Stimulated activated naive B cell treated with anti-CD40 and anti-IgM and Interleukin-4, amounts not matched to agents 10 μg/mL and 1 μg/mL and 100 μg/mL, for 72 hours (primary cell): ENCODE data around the gene SRSF9.
"Not testable (repeated sequence)": the region's sequence is repeated elsewhere in the genome, so short reads cannot be mapped to it uniquely, and the experiment has no call there.

Experiments
- ATAC-seq, 2 donors: fragments of 150-1000 bp; cut with Tn5 transposase; replicated peaks; 2 replicates each; pipeline ENCODE4 v1.10.0; 2021; ENCODE audit warnings: moderate library complexity in 1 of 2
- DNase-seq: peaks from one replicate; pipeline ENCODE4 v3.0.0; 2021
- H3K27ac Mint-ChIP-seq: one replicate; pipeline ENCODE4 v1.8.0; 2022; ENCODE audit warnings: mild to moderate bottlenecking, mixed read lengths
- H3K27me3 Mint-ChIP-seq, 2 donors: one replicate each; pipeline ENCODE4 v1.8.0; 2022; ENCODE audit warnings: mixed read lengths in 2 of 2
- H3K36me3 Mint-ChIP-seq, 2 donors: one replicate each; pipeline ENCODE4 v1.8.0; 2022; ENCODE audit warnings: mixed read lengths in 2 of 2, mild to moderate bottlenecking in 1 of 2
- H3K4me1 Mint-ChIP-seq, 2 donors: one replicate each; pipeline ENCODE4 v1.8.0; 2022; ENCODE audit warnings: mixed read lengths in 2 of 2, mild to moderate bottlenecking in 1 of 2
- H3K4me3 Mint-ChIP-seq, 2 donors: one replicate each; pipeline ENCODE4 v1.8.0; 2022; ENCODE audit warnings: mild to moderate bottlenecking in 2 of 2, mixed read lengths in 2 of 2, moderate library complexity in 1 of 2
- H3K9me3 Mint-ChIP-seq, 2 donors: one replicate each; pipeline ENCODE4 v1.8.0; 2022; ENCODE audit warnings: mixed read lengths in 2 of 2, mild to moderate bottlenecking in 1 of 2

SRSF9 gene

GRCh38 chr12:120453060-120453750 lies 16.3 kb downstream of the SRSF9 start:
- no peak overlapping the region for H3K27ac Mint-ChIP-seq
- peaks cover 10 to 32% of the 10 kb centered on the region in 2 donors for H3K4me1 Mint-ChIP-seq
- no peaks in the 10 kb centered on the region for H3K9me3 Mint-ChIP-seq
- no peak for DNase-seq
- H3K4me3 Mint-ChIP-seq = no peak overlapping the region
- ATAC-seq = no peak
- no peaks in the 10 kb centered on the region for H3K27me3 Mint-ChIP-seq
- H3K36me3 Mint-ChIP-seq = peaks cover 22 to 42% of the 10 kb centered on the region in 2 donors

- H3K9me3 Mint-ChIP-seq, H3K27me3 Mint-ChIP-seq, DNase-seq, ATAC-seq, H3K4me3 Mint-ChIP-seq, H3K27ac Mint-ChIP-seq: not testable (repeated sequence)
- Mint-ChIP-seq H3K4me1 (peaks cover 13 to 38% of the 10 kb centered on the region in 2 donors), H3K36me3 (peaks cover 22 to 49% of the 10 kb centered on the region in 2 donors)
Observed at GRCh38 chr12:120452524-120452923, 17.0 kb downstream of the SRSF9 start.

GRCh38 chr12:120447992-120448391 lies 21.6 kb downstream of the SRSF9 start:
- H3K27me3 Mint-ChIP-seq = no peaks in the 10 kb centered on the region
- ATAC-seq (no peak), DNase-seq (no peak)
- peaks cover 16 to 36% of the 10 kb centered on the region in 2 donors for H3K4me1 Mint-ChIP-seq
- no peak overlapping the region for H3K27ac Mint-ChIP-seq
- no peaks in the 10 kb centered on the region for H3K9me3 Mint-ChIP-seq
- peak overlapping the region; percentile 84 to 98 for H3K4me3 Mint-ChIP-seq
- peaks cover 9 to 27% of the 10 kb centered on the region in 2 donors for H3K36me3 Mint-ChIP-seq

DNA sequence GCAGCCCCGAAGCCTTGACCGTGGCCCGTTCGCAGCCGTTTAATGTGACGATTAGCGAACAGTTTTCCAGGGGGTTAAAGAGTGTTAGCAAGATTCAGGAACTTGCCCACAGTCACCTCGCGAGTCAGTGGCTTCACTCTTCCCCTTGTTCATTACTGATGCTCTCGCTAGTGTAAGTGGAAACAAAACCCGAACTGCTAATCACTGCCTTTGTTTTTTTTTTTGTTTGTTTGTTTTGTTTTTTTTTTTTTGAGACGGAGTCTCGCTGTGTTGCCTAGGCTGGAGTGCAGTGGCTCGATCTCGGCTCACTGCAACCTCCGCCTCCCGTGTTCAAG lies 22.7 kb downstream of the SRSF9 start:
- Mint-ChIP-seq H3K4me1 (peaks cover 16 to 36% of the 10 kb centered on the region in 2 donors), H3K4me3 (peak overlapping the region; percentile 84 to 98), H3K36me3 (peaks cover 9 to 26% of the 10 kb centered on the region in 2 donors), H3K27ac (peak overlapping the region; percentile 99)
- H3K9me3 Mint-ChIP-seq, H3K27me3 Mint-ChIP-seq, DNase-seq, ATAC-seq: not testable (repeated sequence)

GRCh38 chr12:120445911-120446843 lies 23.4 kb downstream of the SRSF9 start, which contains the start of the genes GATC and TRIAP1:
Gene GATC (plus strand): TSS chr12:120446444. CDS start chr12:120446481, 37 bp downstream.
Gene TRIAP1 (minus strand): TSS chr12:120446384. CDS start chr12:120446372, 12 bp downstream.
- no peaks in the 10 kb centered on the region for H3K9me3 Mint-ChIP-seq
- peaks cover 16 to 36% of the 10 kb centered on the region in 2 donors for H3K4me1 Mint-ChIP-seq
- H3K27me3 Mint-ChIP-seq = no peaks in the 10 kb centered on the region
- ATAC-seq = peak; percentile 98
- peak within 1 kb of the TSS; percentile 99 for H3K27ac Mint-ChIP-seq
- peak; percentile 85 for DNase-seq
- peak within 1 kb of the TSS; percentile 84 to 98 for H3K4me3 Mint-ChIP-seq
- peaks cover 11 to 31% of the 10 kb centered on the region in 2 donors for H3K36me3 Mint-ChIP-seq

DNA sequence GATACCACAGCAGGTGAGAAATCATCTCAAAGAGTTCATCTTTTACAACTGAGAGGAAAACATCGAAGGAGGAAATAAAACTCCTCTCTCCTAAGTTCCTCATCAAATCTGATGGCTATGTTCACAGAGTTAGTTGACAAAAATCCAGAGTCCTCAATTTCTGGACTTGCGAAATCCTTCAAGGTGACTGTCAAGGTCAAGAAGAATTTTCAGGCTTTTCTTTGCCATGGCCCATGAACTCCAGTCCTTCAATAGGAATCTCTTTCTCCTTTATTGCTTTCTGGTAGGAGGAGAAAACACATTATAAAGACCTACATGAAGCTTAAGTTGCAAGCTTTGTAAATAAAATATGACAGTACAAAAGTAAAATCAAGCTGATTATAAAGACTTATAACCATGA lies 24.9 kb downstream of the SRSF9 start:
- no peak for ATAC-seq
- H3K4me1 Mint-ChIP-seq = peaks cover 18 to 37% of the 10 kb centered on the region in 2 donors
- H3K9me3 Mint-ChIP-seq = no peaks in the 10 kb centered on the region
- H3K27me3 Mint-ChIP-seq = no peaks in the 10 kb centered on the region
- peak overlapping the region in 1 of 2 donors; percentile 84 for H3K4me3 Mint-ChIP-seq
- DNase-seq = no peak
- peaks cover 8 to 37% of the 10 kb centered on the region in 2 donors for H3K36me3 Mint-ChIP-seq
- H3K27ac Mint-ChIP-seq = no peak overlapping the region

DNA sequence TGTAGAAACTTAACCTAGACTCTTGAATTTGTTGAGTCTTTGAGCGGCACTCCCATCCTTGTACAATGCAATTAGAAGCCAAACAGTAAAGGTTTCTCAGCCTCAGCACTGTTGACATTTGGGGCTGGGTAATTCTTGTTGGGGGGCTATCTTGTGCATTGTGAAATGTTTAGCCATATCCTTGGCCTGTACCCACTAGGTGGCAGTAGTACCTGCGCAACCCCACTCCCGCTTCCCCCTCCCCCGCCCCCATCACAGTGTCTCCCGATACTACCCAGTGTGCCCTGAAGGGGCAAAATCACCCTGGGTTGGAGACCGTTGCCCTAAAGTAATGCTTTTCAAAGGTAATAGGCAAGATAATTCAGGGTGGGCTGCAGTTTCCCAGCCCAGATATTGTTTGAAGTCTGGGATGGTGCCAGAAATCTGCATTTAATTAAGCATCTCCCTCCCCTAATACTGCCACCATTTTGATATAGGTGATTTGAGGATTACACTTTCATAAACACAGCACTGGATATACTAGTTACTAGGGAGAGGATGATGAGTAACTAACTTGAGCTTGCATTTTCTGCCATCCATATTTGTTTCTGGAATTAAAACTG lies 29.8 kb downstream of the SRSF9 start:
- Mint-ChIP-seq H3K9me3 (no peaks in the 10 kb centered on the region), H3K36me3 (peaks cover 6 to 17% of the 10 kb centered on the region in 2 donors), H3K4me1 (peaks cover 12 to 22% of the 10 kb centered on the region in 2 donors), H3K27ac (no peak overlapping the region), H3K27me3 (no peaks in the 10 kb centered on the region), H3K4me3 (peak overlapping the region; percentile 25 to 50)
- ATAC-seq = peak; percentile 56 to 64
- DNase-seq = peak; percentile 52

- no peaks in the 10 kb centered on the region for H3K9me3 Mint-ChIP-seq
- H3K4me3 Mint-ChIP-seq = peak overlapping the region; percentile 92 to 100
- H3K4me1 Mint-ChIP-seq = peaks cover 12 to 19% of the 10 kb centered on the region in 2 donors
- H3K36me3 Mint-ChIP-seq = peaks cover 6 to 17% of the 10 kb centered on the region in 2 donors
- peak overlapping the region; percentile 97 for H3K27ac Mint-ChIP-seq
- H3K27me3 Mint-ChIP-seq = no peaks in the 10 kb centered on the region
- ATAC-seq (no peak), DNase-seq (no peak)
Observed at GRCh38 chr12:120438495-120439198, 30.9 kb downstream of the SRSF9 start.

- ATAC-seq = peak; percentile 96 to 97
- Mint-ChIP-seq H3K4me3 (peak within 1 kb of the TSS; percentile 92 to 100), H3K4me1 (peaks cover 13 to 22% of the 10 kb centered on the region in 2 donors), H3K9me3 (no peaks in the 10 kb centered on the region), H3K27me3 (peaks cover 0 to 1% of the 10 kb centered on the region in 2 donors), H3K36me3 (peaks cover 6 to 17% of the 10 kb centered on the region in 2 donors), H3K27ac (peak within 1 kb of the TSS; percentile 97)
- DNase-seq = peak; percentile 98
Observed at GRCh38 chr12:120437735-120438494, 31.6 kb downstream of the SRSF9 start, which contains the start of gene COX6A1. Gene COX6A1 (plus strand): TSS chr12:120438113. CDS start chr12:120438127, 14 bp downstream.

- ATAC-seq (peak; percentile 6 to 16), DNase-seq (no peak)
- no peak overlapping the region for H3K27ac Mint-ChIP-seq
- H3K36me3 Mint-ChIP-seq = peaks cover 0 to 1% of the 10 kb centered on the region in 2 donors
- H3K27me3 Mint-ChIP-seq = peaks cover 13 to 15% of the 10 kb centered on the region in 2 donors
- no peak overlapping the region for H3K4me3 Mint-ChIP-seq
- peaks cover 10 to 15% of the 10 kb centered on the region in 2 donors for H3K4me1 Mint-ChIP-seq
- H3K9me3 Mint-ChIP-seq = peaks cover 0 to 2% of the 10 kb centered on the region in 2 donors
Observed at GRCh38 chr12:120432772-120433525, 36.6 kb downstream of the SRSF9 start.

DNA sequence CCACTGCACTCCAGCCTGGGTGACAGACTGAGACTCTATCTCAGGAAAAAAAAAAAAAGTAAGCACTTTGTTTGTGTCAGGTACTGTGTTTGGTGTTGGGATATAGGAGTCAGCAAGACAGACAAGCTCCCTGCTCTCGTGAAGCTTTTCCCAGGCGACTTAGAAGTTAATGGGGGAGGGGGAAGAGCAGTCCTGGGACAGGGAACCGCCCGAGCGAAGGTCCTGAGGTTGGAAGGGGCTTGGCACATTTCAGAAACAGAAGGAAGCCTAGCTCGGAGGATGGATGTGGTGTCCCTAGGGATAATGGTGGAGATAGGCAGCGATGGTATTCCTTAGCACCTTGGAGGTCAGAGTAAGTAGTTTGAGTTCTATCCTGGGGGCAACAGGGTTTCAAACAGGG lies 40.2 kb downstream of the SRSF9 start:
- DNase-seq (no peak), ATAC-seq (no peak)
- H3K4me3 Mint-ChIP-seq = no peak overlapping the region
- H3K36me3 Mint-ChIP-seq = no peaks in the 10 kb centered on the region
- H3K27ac Mint-ChIP-seq = no peak overlapping the region
- peaks cover 0 to 2% of the 10 kb centered on the region in 2 donors for H3K9me3 Mint-ChIP-seq
- H3K27me3 Mint-ChIP-seq = peaks cover 13 to 23% of the 10 kb centered on the region in 2 donors
- H3K4me1 Mint-ChIP-seq = peaks cover 6 to 13% of the 10 kb centered on the region in 2 donors

GRCh38 chr12:120428597-120429229 lies 40.8 kb downstream of the SRSF9 start:
- H3K36me3 Mint-ChIP-seq = no peaks in the 10 kb centered on the region
- H3K27ac Mint-ChIP-seq = no peak overlapping the region
- H3K4me1 Mint-ChIP-seq = peaks cover 6 to 13% of the 10 kb centered on the region in 2 donors
- peaks cover 13 to 23% of the 10 kb centered on the region in 2 donors for H3K27me3 Mint-ChIP-seq
- H3K4me3 Mint-ChIP-seq = no peak overlapping the region
- no peak for ATAC-seq
- no peak for DNase-seq
- H3K9me3 Mint-ChIP-seq = peaks cover 0 to 2% of the 10 kb centered on the region in 2 donors
